B cell (primary cell): Measurements from ENCODE around the gene CUEDC2. TPM values are rescaled to one million over a fixed set of nuclear protein-coding genes. Genes with fewer than 3 reads are reported as not detected.
A peak's percentile ranks its signal among the peaks of the same experiment; 100 is the strongest.

ENCODE experiments used
- ATAC-seq: fragments of 200-7000 bp; cut with Tn5 transposase; one replicate; pipeline ENCODE4 v1.10.0; 2021; ENCODE audit warnings: low read depth, mild to moderate bottlenecking, moderate number of reproducible peaks, moderate library complexity
- CTCF ChIA-PET: fragments of 350-600 bp; sonication (Branson Sonifier 250); formaldehyde crosslinking; loops from one replicate; lab custom pipeline; 2021; ENCODE audit warnings: antibody characterized with exemption, inconsistent platforms; lab: Charles Lee
- POLR2A ChIA-PET: fragments of 350-600 bp; sonication (Branson Sonifier 250); formaldehyde crosslinking; loops from one replicate; lab custom pipeline; 2021; ENCODE audit warnings: antibody characterized with exemption; lab: Charles Lee
- DNase-seq: peaks from one replicate; pipeline ENCODE4 v3.0.0; 2013
- H2AFZ ChIP-seq: 2 replicates; pipeline ENCODE4 v1.6.1; 2012; ENCODE audit warnings: mild to moderate bottlenecking, low read depth, low read length; ENCODE audit not compliant: insufficient read depth, poor library complexity, severe bottlenecking
- H3K27ac ChIP-seq, 2 donors: 1 replicate in 1 of 2; 2 replicates in 1 of 2; pipeline ENCODE4 v1.5.1; 2012 to 2013; ENCODE audit warnings: low read length in 2 of 2, mild to moderate bottlenecking in 2 of 2, moderate library complexity in 1 of 2
- H3K27me3 ChIP-seq, 4 experiments: fragments of 200-600 bp in 1 of 4; sonication (generic) in 1 of 4; replicated peaks in 1 of 4; 1 replicate in 2 of 4; 2 replicates in 2 of 4; pipeline versions ENCODE4 v1.6.1 to v1.7.0; 2013 to 2016; ENCODE audit warnings: low read length in 3 of 4, mild to moderate bottlenecking in 2 of 4, mixed read lengths in 1 of 4, moderate library complexity in 1 of 4; ENCODE audit not compliant: insufficient read depth in 4 of 4, control insufficient read depth in 3 of 4; ENCODE audit errors: control extremely low read depth in 1 of 4
- H3K36me3 ChIP-seq, 2 experiments: replicated peaks in 1 of 2; 1 replicate in 1 of 2; 2 replicates in 1 of 2; pipeline versions ENCODE4 v1.6.1 to v1.7.1; 2013; ENCODE audit warnings: low read length in 1 of 2; ENCODE audit not compliant: insufficient read depth in 2 of 2, control insufficient read depth in 1 of 2; ENCODE audit errors: control extremely low read depth in 1 of 2, extremely low read depth in 1 of 2
- H3K4me1 ChIP-seq, 2 donors: fragments of 200-600 bp in 1 of 2; sonication (generic) in 1 of 2; 1 replicate in 1 of 2; 2 replicates in 1 of 2; pipeline versions ENCODE4 v1.5.1 to v1.6.1; 2013 to 2017; ENCODE audit warnings: low read length in 2 of 2; ENCODE audit not compliant: control insufficient read depth in 2 of 2, insufficient read depth in 2 of 2
- H3K4me2 ChIP-seq: replicated peaks from 2 replicates; pipeline ENCODE3; 2012; ENCODE audit warnings: mild to moderate bottlenecking, low read depth, low read length; ENCODE audit not compliant: poor library complexity, severe bottlenecking
- H3K4me3 ChIP-seq, 5 experiments: fragments of 200-600 bp in 1 of 5; sonication (generic) in 1 of 5; 1 replicate in 3 of 5; 2 replicates in 2 of 5; pipeline versions ENCODE4 v1.5.1 to v1.7.0; 2011 to 2016; ENCODE audit warnings: low read length in 4 of 5, mild to moderate bottlenecking in 4 of 5, low read depth in 2 of 5, control low read depth in 1 of 5, moderate library complexity in 1 of 5; ENCODE audit not compliant: insufficient read depth in 1 of 5; ENCODE audit errors: control extremely low read depth in 1 of 5, extremely low read depth in 1 of 5
- H3K79me2 ChIP-seq: fragments of 200-600 bp; sonication (generic); one replicate; pipeline ENCODE4 v1.6.0; 2016; ENCODE audit warnings: low read length; ENCODE audit not compliant: control insufficient read depth, insufficient read depth
- H3K9ac ChIP-seq: fragments of 200-600 bp; sonication (generic); 2 replicates; pipeline ENCODE4 v1.6.1; 2017; ENCODE audit warnings: mild to moderate bottlenecking, low read length, moderate library complexity
- H3K9me3 ChIP-seq, 3 donors: one replicate each; pipeline versions ENCODE4 v1.6.1 to v1.7.1; 2013; ENCODE audit warnings: low read length in 2 of 3; ENCODE audit not compliant: control insufficient read depth in 2 of 3, insufficient read depth in 1 of 3; ENCODE audit errors: control extremely low read depth in 1 of 3
- H4K20me1 ChIP-seq: 2 replicates; pipeline ENCODE4 v1.6.0; 2012; ENCODE audit warnings: mild to moderate bottlenecking, low read length; ENCODE audit not compliant: insufficient read depth, control insufficient read depth, poor library complexity, severe bottlenecking
- H3K27ac Mint-ChIP-seq: one replicate; pipeline ENCODE4 v1.8.0; 2021; ENCODE audit warnings: mixed read lengths
- H3K27me3 Mint-ChIP-seq: one replicate; pipeline ENCODE4 v1.8.0; 2021; ENCODE audit warnings: mixed read lengths
- H3K4me1 Mint-ChIP-seq: one replicate; pipeline ENCODE4 v1.8.0; 2021; ENCODE audit warnings: mixed read lengths
- H3K4me3 Mint-ChIP-seq: one replicate; pipeline ENCODE4 v1.8.0; 2021; ENCODE audit warnings: mixed read lengths
- H3K9me3 Mint-ChIP-seq: one replicate; pipeline ENCODE4 v1.8.0; 2022; ENCODE audit warnings: mixed read lengths; ENCODE audit not compliant: insufficient read depth
- EZH2 ChIP-seq: IDR thresholded peaks from 2 replicates; pipeline ENCODE4 v1.6.1; 2012; ENCODE audit warnings: borderline replicate concordance, low read depth, mild to moderate bottlenecking, moderate library complexity, low read length; ENCODE audit not compliant: insufficient read depth, poor library complexity, severe bottlenecking
- whole genome bisulfite sequencing: methylation state at CpG from one replicate; pipeline ENCODE4 v1.1.5; 2013; ENCODE audit warnings: missing lambda C conversion rate; ENCODE audit not compliant: insufficient coverage; 5-methylcytosine and 5-hydroxymethylcytosine counted together
- intact Hi-C: fragments of 100-400 bp; cut with micrococcal nuclease; formaldehyde crosslinking; loops from one replicate; pipeline ENCODE4 v1.10.0; 2022
- polyA plus RNA-seq: library from polyadenylated mRNA; depleted of rRNA; stranded (reverse); fragments of >200 nt; gene quantifications from 2 replicates; pipeline ENCODE4 v1.2.3, GENCODE V29; 2012
- total RNA-seq, 2 donors: library from RNA; stranded (reverse); fragments of 120-200 nt in 1 of 2; gene quantifications; 1 replicate in 1 of 2; 2 replicates in 1 of 2; pipeline versions ENCODE4 v1.2.3 to v1.2.4, GENCODE V29; 2013 to 2022
- TF ChIP-seq, protein P1 (sequence below): fragments of 200-600 bp; IDR thresholded peaks from one replicate; pipeline ENCODE4 v1.8.0; 2022; ENCODE audit warnings: antibody characterized with exemption, mild to moderate bottlenecking

Gene CUEDC2
- total and polyA plus RNA-seq, 2 donors (not counting 1 experiment from before 2014, with no cell fraction given), result 35.6 to 49.4 TPM

DNA sequence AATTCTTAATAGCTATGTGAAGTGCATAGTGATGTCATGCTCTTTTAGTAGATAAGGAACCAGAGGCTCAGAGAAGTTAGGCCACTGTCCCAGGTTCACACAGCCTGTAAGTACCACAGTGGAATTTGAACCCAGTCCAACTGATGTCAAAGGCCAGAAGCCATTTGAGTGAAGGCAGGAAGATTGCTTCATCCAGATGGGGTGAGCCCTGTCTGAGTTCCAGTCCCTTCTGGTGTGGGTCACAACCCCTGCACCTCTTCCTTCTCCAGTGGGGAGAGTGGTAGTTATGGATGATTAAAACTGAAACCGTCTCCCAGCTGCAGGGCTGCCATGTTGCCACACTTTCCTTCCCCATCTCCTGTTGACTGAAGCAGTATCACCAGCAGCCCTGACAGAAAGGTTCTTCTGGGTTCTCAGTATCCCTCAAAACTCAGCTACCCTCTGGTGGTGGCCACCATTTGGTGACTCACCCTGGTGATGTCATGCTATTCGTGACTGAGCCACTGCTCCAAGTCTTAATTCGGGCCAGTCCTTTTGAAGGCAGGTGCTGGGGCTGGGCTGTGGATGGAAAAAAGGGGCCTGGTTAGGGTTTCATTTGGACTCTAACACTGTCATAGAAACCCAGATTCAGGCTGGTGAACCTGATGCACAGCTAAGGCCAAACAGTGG lies 20.4 kb upstream of the CUEDC2 start:
- intact Hi-C loops, result no loop called here
- H3K36me3 ChIP-seq, result peaks cover 0 to 20% of the 10 kb centered on the region in 2 experiments
- H4K20me1 ChIP-seq, result peaks cover 13% of the 10 kb centered on the region
- peaks cover 10% of the 10 kb centered on the region for H3K79me2 ChIP-seq
- no peaks in the 10 kb centered on the region for H3K9me3 ChIP-seq
- no peak overlapping the region for H3K4me2 ChIP-seq
- Mint-ChIP-seq H3K9me3 (no peaks in the 10 kb centered on the region), H3K27me3 (no peaks in the 10 kb centered on the region), H3K4me3 (peak overlapping the region; percentile 74), H3K27ac (peak overlapping the region; percentile 82), H3K4me1 (peaks cover 19% of the 10 kb centered on the region)
- H3K4me3 ChIP-seq, result no peak overlapping the region
- WGBS, result 82% methylated on average over 2 of the region's 3 CpGs
- DNase-seq, result no peak
- CTCF ChIA-PET, result interaction anchor here (3.9 to 6.2 kb wide), 2 partner anchors 8 to 58 kb away, joined by 30 to 32 read pairs; partner anchors contain the start of gene NFKB2
- no peak overlapping the region for H3K27ac ChIP-seq
- ATAC-seq, result no peak
- H2AFZ ChIP-seq, result no peak overlapping the region
- peaks cover 12 to 15% of the 10 kb centered on the region in 2 donors for H3K4me1 ChIP-seq
- H3K9ac ChIP-seq, result no peak overlapping the region
- TF ChIP-seq EZH2, result no peak
- TF ChIP-seq, protein P1, sequence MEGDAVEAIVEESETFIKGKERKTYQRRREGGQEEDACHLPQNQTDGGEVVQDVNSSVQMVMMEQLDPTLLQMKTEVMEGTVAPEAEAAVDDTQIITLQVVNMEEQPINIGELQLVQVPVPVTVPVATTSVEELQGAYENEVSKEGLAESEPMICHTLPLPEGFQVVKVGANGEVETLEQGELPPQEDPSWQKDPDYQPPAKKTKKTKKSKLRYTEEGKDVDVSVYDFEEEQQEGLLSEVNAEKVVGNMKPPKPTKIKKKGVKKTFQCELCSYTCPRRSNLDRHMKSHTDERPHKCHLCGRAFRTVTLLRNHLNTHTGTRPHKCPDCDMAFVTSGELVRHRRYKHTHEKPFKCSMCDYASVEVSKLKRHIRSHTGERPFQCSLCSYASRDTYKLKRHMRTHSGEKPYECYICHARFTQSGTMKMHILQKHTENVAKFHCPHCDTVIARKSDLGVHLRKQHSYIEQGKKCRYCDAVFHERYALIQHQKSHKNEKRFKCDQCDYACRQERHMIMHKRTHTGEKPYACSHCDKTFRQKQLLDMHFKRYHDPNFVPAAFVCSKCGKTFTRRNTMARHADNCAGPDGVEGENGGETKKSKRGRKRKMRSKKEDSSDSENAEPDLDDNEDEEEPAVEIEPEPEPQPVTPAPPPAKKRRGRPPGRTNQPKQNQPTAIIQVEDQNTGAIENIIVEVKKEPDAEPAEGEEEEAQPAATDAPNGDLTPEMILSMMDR, result no peak
- POLR2A ChIA-PET, result interaction anchor here (0.7 to 1.0 kb wide), 2 partner anchors 9 to 194 kb away, joined by 4 to 5 read pairs; no protein-coding TSS in a partner anchor
- H3K27me3 ChIP-seq, result no peaks in the 10 kb centered on the region
